ENCODE results near the gene TMEM175. TPM values are rescaled to one million over a fixed set of nuclear protein-coding genes. Genes with fewer than 3 reads are reported as not detected.
A peak's percentile ranks its signal among the peaks of the same experiment; 100 is the strongest.

Gene TMEM175
- total RNA-seq, 1 donor from 2014 or later, result 62.7 TPM

DNA sequence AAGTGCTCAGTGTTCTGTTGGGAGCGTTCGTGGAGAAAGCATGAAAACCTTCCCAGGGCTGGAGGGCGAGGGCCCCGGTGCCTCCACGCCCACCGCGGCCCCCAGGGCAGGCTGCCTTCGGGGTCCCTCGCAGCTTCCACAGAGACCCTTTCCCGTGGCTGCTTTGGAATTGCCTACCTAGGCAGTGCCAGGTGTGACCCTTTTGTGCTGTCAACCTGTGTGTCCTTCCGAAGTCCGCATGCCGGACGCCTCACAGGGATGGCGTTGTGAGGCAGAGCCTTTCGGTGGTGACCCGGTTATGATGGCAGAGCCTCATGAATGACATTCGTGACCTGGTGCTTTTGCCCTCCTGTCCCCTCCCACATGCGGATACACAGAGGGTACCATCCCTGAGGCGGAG is 17.4 kb downstream of the TMEM175 start:
- Mint-ChIP-seq H3K36me3 (ENCODE audit: unreplicated experiment) (peaks cover 3% of the 10 kb centered on the region), H3K4me3 (ENCODE audit: unreplicated experiment) (no peak overlapping the region), H3K4me1 (ENCODE audit: low read depth, unreplicated experiment) (peaks cover 8% of the 10 kb centered on the region), H3K27ac (ENCODE audit: unreplicated experiment) (no peak overlapping the region), H3K9me3 (ENCODE audit: unreplicated experiment) (peaks cover 2% of the 10 kb centered on the region), H3K27me3 (ENCODE audit: unreplicated experiment) (peaks cover 10% of the 10 kb centered on the region)
- no peak for DNase-seq
- TF ChIP-seq, protein P1, sequence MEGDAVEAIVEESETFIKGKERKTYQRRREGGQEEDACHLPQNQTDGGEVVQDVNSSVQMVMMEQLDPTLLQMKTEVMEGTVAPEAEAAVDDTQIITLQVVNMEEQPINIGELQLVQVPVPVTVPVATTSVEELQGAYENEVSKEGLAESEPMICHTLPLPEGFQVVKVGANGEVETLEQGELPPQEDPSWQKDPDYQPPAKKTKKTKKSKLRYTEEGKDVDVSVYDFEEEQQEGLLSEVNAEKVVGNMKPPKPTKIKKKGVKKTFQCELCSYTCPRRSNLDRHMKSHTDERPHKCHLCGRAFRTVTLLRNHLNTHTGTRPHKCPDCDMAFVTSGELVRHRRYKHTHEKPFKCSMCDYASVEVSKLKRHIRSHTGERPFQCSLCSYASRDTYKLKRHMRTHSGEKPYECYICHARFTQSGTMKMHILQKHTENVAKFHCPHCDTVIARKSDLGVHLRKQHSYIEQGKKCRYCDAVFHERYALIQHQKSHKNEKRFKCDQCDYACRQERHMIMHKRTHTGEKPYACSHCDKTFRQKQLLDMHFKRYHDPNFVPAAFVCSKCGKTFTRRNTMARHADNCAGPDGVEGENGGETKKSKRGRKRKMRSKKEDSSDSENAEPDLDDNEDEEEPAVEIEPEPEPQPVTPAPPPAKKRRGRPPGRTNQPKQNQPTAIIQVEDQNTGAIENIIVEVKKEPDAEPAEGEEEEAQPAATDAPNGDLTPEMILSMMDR (IDR thresholded peaks at IDR 0.05; ENCODE audit: partially characterized antibody, unreplicated experiment), result no peak

DNA sequence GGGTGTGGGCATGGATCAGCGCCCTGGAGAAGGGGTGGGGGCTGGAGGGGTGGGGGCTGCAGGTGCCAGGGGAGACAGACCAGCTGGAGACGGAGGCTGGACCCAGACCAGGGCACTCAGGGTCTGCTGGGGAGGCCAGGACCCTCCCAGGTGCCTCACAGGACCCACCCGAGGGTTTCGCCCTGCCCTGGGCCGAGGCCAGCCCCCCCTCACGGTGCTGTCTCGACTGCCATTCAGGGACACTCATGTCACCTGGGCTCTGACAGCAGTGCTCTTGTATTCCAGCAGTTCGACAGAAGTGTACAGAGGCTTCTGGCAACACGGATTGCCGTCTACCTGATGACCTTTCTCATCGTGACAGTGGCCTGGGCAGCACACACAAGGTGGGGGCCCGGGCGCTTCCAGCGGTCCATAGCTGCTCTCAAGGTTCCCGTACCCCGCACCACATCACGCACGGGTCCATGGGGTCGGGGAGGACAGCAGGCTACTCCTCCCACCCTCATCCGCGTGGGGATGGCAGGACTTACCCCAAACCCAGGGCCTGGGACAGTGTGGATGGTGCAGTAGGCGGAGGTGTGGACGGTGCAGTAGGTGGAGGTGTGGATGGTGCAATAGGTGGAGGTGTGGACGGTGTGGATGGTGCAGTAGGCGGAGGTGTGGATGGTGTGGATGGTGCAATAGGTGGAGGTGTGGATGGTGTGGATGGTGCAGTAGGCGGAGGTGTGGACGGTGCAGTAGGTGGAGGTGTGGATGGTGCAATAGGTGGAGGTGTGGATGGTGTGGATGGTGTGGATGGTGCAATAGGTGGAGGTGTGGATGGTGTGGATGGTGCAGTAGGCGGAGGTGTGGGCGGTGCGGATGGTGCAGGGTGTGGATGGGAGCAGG is 18.1 kb downstream of the TMEM175 start:
- Mint-ChIP-seq H3K27ac (ENCODE audit: unreplicated experiment) (no peak overlapping the region), H3K4me1 (ENCODE audit: low read depth, unreplicated experiment) (peaks cover 8% of the 10 kb centered on the region), H3K9me3 (ENCODE audit: unreplicated experiment) (peaks cover 2% of the 10 kb centered on the region), H3K4me3 (ENCODE audit: unreplicated experiment) (no peak overlapping the region), H3K36me3 (ENCODE audit: unreplicated experiment) (peaks cover 5% of the 10 kb centered on the region), H3K27me3 (ENCODE audit: unreplicated experiment) (peaks cover 11% of the 10 kb centered on the region)
- TF ChIP-seq, protein P1 (IDR thresholded peaks at IDR 0.05; ENCODE audit: partially characterized antibody, unreplicated experiment), result no peak
- DNase-seq, result no peak

DNA sequence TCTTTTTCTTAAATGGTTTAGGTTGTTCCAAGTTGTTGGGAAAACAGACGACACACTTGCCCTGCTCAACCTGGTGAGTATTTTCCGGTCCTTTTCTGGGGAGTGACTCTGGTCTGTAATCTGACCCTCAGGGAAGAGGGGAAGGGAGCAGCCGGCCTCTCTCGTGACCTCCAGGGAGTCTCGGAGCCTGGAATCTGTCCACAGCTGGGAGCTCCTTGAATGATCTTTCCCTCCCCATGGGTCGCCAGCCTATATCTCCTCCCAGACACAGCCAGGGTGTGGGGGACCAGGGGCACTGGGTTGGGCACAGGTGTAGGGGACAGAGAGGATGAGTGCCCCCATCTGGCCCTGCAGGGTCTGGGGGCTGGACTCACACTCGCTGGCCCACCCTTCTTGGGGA is 18.9 kb downstream of the TMEM175 start:
- Mint-ChIP-seq H3K27ac (ENCODE audit: unreplicated experiment) (no peak overlapping the region), H3K9me3 (ENCODE audit: unreplicated experiment) (peaks cover 2% of the 10 kb centered on the region), H3K4me3 (ENCODE audit: unreplicated experiment) (no peak overlapping the region), H3K27me3 (ENCODE audit: unreplicated experiment) (peaks cover 8% of the 10 kb centered on the region), H3K36me3 (ENCODE audit: unreplicated experiment) (peaks cover 5% of the 10 kb centered on the region), H3K4me1 (ENCODE audit: low read depth, unreplicated experiment) (peaks cover 8% of the 10 kb centered on the region)
- peak; percentile 37 for DNase-seq
- TF ChIP-seq, protein P1 (IDR thresholded peaks at IDR 0.05; ENCODE audit: partially characterized antibody, unreplicated experiment), result no peak

DNA sequence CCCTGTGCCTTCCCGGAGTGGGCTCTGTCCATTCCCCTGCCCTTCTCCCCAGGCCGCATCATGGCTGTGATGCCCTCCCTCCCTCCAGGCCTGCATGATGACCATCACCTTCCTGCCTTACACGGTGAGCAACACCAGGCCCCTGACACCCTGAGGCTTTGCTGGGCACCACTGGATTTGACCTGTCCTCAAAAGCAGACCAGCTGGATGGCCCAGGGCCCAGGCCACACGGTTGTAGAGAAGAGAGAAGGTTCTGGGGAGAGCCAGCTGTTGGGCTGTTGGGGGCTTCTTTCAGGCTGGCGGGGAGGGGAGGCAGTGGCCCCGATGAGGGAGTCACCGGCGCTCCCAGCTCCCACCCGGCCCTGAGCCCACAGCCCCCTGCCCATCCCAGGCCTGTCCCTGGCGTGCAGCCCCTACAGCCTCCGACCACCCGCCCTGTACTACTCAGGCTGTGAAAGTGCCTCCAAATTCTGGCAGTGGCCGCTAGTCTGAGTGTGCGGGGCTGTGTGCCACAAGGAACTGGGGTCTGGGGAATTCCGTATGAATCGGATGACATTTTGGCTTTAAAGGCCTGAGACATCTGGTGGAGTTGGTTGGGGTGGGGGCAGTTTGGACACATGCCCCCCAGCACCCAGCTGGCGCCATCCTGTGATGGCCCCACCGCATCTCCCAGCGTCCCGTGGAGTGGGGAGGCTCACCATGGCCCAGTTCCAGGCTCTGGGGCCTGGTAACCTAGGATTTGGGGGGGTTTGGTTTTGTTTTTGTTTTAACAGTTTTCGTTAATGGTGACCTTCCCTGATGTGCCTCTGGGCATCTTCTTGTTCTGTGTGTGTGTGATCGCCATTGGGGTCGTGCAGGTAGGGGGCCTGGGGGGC is 19.6 kb downstream of the TMEM175 start:
- Mint-ChIP-seq H3K4me1 (ENCODE audit: low read depth, unreplicated experiment) (peaks cover 8% of the 10 kb centered on the region), H3K27ac (ENCODE audit: unreplicated experiment) (no peak overlapping the region), H3K4me3 (ENCODE audit: unreplicated experiment) (no peak overlapping the region), H3K9me3 (ENCODE audit: unreplicated experiment) (peaks cover 2% of the 10 kb centered on the region), H3K27me3 (ENCODE audit: unreplicated experiment) (peaks cover 8% of the 10 kb centered on the region), H3K36me3 (ENCODE audit: unreplicated experiment) (peaks cover 5% of the 10 kb centered on the region)
- TF ChIP-seq, protein P1 (IDR thresholded peaks at IDR 0.05; ENCODE audit: partially characterized antibody, unreplicated experiment), result no peak
- peak; percentile 27 for DNase-seq
